GM21360 (cell line): Measurements from ENCODE around the gene ZNF124.

Experiments
- ATAC-seq: cut with Tn5 transposase; IDR thresholded peaks from one replicate; pipeline ENCODE4 v1.9.1; 2021; ENCODE audit warnings: mild to moderate bottlenecking, moderate library complexity; ENCODE audit not compliant: unreplicated experiment

ZNF124 gene

GRCh38 chr1:247114351-247115140 is 57.3 kb downstream of the ZNF124 start:
- no peak for ATAC-seq

GRCh38 chr1:247113733-247114271 is 58.0 kb downstream of the ZNF124 start:
- no peak for ATAC-seq

- ATAC-seq: no peak
Measured at GRCh38 chr1:247113094-247113497, 58.7 kb downstream of the ZNF124 start.

GRCh38 chr1:247112479-247112781 is 59.4 kb downstream of the ZNF124 start:
- no peak for ATAC-seq

- no peak for ATAC-seq
Measured at GRCh38 chr1:247111700-247112478, 59.9 kb downstream of the ZNF124 start.

- ATAC-seq: no peak
Measured at GRCh38 chr1:247111259-247111699, 60.5 kb downstream of the ZNF124 start.

- no peak for ATAC-seq
Measured at GRCh38 chr1:247110627-247111258, 61.1 kb downstream of the ZNF124 start.

- no peak for ATAC-seq
Measured at GRCh38 chr1:247107694-247108093, 64.1 kb downstream of the ZNF124 start.

- no peak for ATAC-seq
Measured at GRCh38 chr1:247105966-247106365, 65.9 kb downstream of the ZNF124 start.
